ENCODE data around the gene ARMH1.
"Not testable (repeated sequence)": the region's sequence is repeated elsewhere in the genome, so short reads cannot be mapped to it uniquely, and the experiment has no call there.

Gene ARMH1

GRCh38 chr1:44724296-44724954 lies 49.9 kb downstream of the ARMH1 start:
- no peak for DNase-seq

GRCh38 chr1:44724955-44725698 lies 50.6 kb downstream of the ARMH1 start:
- no peak for DNase-seq

GRCh38 chr1:44730741-44731512 lies 56.4 kb downstream of the ARMH1 start, which contains the start of gene RNU5D-1:
TSS of gene RNU5D-1 (minus strand) at chr1:44731170.
- DNase-seq: peak; percentile 96

- DNase-seq: no peak
Observed at GRCh38 chr1:44733365-44733764, 58.9 kb downstream of the ARMH1 start.

- no peak for DNase-seq
Observed at GRCh38 chr1:44733784-44734183, 59.3 kb downstream of the ARMH1 start.

- DNase-seq: no peak
Observed at GRCh38 chr1:44735992-44736391, 61.5 kb downstream of the ARMH1 start.

- not testable (repeated sequence) for DNase-seq
Observed at GRCh38 chr1:44738953-44739306, 64.4 kb downstream of the ARMH1 start.

- DNase-seq: peak; percentile 98
Observed at GRCh38 chr1:44739307-44740178, 65.0 kb downstream of the ARMH1 start, which contains the start of gene KIF2C. TSS of gene KIF2C (plus strand) at chr1:44739837. CDS start at chr1:44739933, 96 bp downstream.

GRCh38 chr1:44740179-44740617 lies 65.7 kb downstream of the ARMH1 start:
- DNase-seq: no peak

- no peak for DNase-seq
Observed at GRCh38 chr1:44743211-44743610, 68.7 kb downstream of the ARMH1 start.

- DNase-seq: no peak
Observed at GRCh38 chr1:44747878-44748277, 73.4 kb downstream of the ARMH1 start.

- DNase-seq: no peak
Observed at GRCh38 chr1:44757420-44757819, 82.9 kb downstream of the ARMH1 start.

GRCh38 chr1:44759077-44759476 lies 84.6 kb downstream of the ARMH1 start:
- DNase-seq: no peak

- DNase-seq: no peak
Observed at GRCh38 chr1:44760876-44761275, 86.4 kb downstream of the ARMH1 start.

- DNase-seq: not testable (repeated sequence)
Observed at GRCh38 chr1:44766421-44766820, 91.9 kb downstream of the ARMH1 start.
